SIG-M5 (cell line): ENCODE results near the gene TIE1.
"Not testable (repeated sequence)": the region's sequence is repeated elsewhere in the genome, so short reads cannot be mapped to it uniquely, and the experiment has no call there.

Experiments
- DNase-seq: peaks from one replicate; lab custom pipeline; 2025; lab: John Stamatoyannopoulos, UW

TIE1 gene

DNA sequence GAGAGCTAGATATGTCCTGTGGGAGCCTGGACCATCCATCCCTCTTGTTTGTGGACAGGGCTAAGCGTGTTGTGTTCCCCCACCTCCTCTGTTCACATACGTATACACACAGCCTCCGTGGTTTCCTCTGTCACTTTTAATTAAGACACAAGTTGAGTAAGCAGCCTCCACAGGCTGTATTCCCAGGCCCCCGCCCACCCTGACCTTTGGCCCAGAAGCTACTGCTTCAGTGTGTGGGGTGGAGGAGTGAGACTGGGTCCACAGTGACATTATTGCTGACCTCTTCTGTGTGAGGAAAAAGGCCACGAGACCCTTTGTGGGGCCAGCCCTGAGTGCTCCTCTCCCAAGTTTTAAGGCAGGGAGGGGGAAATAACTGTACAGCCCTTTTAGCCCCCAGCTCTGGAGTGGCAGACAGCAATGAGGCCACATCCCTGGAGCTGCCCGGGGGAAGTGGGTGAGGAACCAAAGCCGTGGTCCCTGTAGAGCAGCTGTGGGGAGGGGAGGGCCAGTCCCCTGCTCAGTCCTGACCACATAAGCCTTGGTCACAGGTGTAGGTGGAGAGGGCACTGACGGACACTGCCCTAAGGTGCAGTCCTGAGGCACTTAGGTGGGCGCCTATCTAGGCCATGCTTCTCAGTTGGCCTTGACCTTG lies 62.6 kb downstream of the TIE1 start:
- no peak for DNase-seq

DNA sequence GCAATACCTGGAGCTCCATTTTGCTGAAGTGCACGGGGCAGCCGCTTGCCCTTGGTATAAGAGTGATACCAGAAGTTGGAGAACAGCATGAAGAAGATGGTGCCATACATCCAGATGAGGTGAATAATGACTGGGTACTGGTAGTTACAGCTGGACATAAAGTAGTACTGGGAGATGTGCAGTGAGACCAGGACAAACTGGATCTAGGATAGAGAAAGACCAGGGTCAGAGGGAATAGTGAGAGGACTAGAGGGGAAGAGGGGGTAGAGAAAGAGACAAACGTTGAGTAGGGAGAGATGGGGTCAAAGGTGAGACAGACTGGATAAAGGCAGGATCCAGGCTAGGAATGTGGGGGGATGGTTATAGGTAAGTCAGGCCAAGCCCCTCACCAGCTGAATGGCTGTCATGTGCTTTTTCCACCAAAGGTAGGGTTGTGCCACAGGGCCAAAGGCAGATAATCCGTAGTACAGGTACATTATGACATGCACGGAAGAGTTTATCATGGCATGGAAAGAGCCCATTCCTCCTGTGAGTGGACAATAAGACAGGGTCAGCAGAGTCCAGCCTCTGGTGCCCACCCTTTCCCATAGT lies 63.2 kb downstream of the TIE1 start:
- no peak for DNase-seq

DNA sequence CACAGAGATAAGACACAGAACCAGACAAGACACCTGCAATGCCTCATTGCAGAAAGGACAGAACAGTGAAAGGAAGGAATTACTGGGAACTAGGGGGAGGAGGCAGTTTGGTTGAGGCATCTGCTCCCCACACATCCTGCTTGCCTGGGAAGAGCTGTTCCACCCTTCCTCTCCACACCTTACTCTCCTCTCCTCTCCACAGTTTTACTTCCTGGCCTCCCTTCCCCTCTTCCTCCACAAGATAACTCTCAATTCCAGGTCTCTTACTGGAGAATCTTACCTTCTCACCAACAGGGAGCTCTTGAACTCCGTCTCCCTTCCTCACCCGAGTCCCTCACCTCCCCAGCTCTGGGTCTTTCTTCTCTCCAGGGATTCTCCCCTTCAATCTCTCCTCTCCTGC lies 64.9 kb downstream of the TIE1 start:
- DNase-seq = no peak

DNA sequence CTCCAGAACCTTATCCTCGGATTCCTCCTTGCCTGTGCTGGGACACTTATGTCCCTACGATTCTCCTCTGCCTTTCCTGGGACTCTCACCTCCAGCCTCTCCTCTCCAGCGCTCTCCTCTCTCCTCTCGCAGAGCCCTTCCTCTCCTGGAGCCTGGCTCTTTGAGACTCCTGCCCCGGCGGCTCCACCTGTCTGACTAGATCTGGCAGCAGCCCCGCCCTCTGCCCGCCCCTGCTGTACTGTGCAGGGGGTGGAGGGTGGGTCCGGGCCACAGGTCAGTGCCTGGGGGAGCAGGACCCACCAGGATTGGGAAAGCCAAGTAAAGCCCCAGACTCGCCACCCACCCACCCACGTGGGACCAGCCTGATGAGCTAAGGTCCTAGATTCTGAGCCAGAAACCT lies 65.4 kb downstream of the TIE1 start:
- no peak for DNase-seq

DNA sequence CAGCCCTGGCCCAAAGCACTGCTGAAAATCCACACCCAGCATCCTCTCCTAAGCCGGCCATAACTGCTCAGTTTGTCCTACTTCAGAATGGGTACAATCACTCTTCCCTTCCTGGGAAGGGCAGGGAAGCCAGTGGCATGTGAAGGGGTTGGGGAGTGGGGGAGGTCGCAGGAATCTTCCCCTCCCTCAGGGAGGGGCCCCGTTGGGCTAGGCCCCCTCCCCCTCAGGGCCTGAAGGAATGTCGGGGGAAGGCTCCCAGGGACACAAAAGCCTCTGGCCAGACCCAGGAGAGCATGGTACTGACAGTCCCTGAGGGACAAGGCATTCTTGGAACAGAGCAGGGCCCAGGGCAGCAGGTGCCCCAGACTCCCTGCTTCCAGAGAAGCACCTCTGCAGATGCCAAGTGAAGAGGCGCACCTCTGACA lies 65.8 kb downstream of the TIE1 start:
- no peak for DNase-seq

DNA sequence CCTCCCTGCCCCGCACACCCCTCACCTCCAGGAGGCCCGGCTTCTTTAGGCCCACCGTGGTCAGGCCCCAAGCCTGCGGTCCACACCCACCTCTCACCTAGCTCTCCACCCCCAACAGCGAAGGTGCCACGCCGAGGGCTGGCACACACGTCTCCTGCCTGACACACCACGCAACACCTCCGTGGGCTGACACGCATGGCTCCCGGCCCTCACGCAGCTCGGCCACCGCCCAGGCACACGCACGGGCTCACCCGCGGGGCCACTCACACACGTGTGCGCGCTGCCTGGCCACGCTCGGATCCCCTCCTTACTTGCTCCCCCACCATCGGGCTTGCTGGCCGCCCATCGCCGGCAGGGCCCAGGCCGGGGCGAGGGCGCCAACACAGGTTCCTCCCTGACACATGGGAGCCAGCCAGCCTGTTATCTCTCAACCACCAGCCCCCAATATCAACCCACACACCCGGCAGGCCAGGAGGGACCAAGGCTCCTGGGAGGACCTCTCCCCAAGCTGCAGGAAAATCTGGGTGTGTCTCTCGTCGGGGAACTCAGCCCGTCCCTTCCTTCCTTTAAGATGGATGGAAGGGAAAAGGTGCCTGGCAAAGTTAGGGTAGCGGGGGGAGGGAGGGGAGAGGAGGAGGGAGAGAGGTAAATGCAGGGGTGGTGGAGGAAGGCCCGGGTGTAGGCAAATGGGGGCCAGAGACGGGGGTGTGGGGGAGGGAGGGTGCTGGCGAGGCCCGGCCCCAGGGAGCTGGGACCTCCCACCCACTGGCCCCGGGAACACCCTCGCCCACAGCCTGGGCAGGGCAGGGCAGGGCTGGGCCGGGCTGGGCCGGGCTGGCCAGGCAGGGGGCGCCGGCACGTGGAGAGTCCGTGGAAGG lies 66.5 kb downstream of the TIE1 start:
- no peak for DNase-seq

DNA sequence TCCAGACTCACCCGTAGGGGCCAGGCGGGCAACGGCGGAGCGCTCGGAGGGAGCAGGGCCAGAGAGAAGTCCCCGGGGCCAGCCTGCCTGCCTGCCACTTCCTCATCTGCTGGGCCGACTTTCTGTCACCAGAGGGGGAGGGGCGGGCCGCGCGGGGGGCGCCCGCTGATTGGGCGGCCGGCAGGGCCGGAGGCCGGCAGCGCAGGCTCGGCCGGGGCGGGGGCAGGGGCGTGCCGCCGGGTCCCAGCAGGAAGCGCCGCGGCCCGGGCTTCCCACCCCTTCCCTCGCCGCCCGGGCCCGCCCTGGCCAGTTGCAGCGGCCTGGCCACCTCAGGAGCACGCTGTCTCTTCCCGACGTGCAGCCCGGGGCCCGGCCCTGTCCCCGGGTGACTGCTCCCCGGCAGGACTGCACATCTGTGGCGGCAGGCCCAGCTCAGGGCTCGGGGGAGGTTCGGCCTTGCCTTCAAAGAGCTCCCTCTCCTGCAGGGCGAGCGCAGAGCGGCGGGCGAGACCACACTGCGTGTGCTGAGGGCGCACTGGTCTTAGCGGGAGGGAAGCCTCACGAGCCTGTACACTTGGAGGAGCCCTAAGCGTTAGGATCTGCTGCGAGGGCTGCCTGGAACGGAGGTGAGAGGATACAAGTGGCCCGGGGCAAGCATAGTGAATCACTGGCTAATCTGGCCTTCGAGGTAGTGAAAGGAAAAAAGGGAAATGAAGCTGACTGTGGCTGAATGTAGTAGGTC lies 67.3 kb downstream of the TIE1 start, which contains the start of gene ELOVL1:
TSS of gene ELOVL1 (minus strand) at position 108 of the 742 bp plus-strand sequence. CDS start 2,402 bp downstream, outside the sequence.
- peak; percentile 62 for DNase-seq

DNA sequence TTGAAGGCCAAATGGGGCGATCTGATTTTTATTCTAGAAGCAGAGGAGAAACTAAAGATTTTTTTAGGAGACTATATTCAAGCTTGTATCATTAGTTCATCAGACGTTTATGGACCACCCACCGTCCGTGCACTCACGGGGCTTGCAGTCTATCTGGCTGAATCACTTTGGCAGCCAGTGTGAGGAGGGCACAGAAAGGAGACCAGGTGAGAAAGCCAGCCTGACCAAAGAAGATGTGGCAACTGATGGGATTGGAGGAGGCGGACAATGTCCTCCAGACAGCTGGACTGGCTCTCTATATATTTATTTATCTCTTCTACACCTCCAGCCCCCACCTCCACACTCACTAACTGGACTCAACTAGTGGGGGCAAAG lies 67.9 kb downstream of the TIE1 start:
- no peak for DNase-seq

DNA sequence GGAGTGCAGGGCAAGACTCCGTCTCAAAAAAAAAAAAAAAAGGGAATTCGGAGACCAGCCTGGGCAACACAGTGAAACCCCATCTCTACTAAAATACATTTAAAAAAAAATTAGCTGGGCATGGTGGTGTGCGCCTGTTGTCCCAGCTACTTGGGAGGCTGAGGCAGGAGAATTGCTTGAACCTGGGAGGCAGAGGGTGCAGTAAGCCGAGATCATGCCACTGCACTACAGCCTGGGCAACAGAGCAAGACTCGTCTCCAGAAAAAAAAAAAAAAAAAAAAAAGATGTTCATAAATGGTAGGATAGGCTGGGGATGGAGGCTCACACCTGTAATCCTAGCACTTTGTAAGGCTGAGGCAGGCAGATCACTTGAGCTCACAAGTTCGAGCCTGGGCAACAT lies 69.0 kb downstream of the TIE1 start:
- not testable (repeated sequence) for DNase-seq

DNA sequence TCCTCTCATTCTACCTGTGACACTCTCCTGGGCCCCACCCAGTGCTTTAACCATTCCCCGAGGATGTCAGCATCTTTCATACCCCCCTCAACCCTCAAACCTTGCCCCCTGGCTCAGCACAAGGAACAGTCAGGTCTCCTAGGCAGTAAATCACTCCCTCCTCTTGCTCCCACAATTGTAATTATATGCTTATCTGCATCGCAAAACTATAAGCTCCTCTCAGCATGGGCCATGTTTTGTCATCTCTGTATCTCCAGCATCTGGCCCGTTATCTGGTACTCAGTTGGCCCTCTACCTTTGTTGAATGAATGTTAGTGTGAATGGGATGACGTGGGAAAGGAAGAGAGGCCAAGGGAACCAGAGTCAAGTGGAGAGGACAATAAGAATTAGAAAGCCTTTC lies 69.8 kb downstream of the TIE1 start:
- no peak for DNase-seq

DNA sequence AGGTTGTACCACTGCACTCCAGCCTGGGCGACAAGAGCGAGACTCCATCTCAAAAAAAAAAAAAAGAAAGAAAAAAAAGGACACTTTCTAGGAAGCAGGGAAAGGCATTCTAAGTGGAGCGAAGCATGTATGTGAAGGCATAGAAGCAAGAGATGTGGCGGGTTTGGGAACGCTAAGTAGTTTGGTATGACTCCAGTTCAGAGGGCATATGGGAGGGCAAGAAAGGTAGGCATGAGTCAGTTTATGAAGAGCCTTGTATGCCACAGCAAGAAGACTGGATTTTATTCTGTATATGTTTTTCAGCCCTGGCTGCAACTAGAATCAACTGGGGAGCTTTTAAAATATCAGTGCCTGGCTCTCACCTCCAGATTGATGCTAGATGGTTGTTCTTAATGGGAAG lies 71.4 kb downstream of the TIE1 start:
- no peak for DNase-seq
